Amniotic epithelial cell (primary cell): ENCODE data around the gene HOXD10.

Experiments used
- DNase-seq: peaks from one replicate; pipeline ENCODE4 v3.0.0-alpha.2; 2010; ENCODE audit warnings: low read depth

The HOXD10 gene

DNA sequence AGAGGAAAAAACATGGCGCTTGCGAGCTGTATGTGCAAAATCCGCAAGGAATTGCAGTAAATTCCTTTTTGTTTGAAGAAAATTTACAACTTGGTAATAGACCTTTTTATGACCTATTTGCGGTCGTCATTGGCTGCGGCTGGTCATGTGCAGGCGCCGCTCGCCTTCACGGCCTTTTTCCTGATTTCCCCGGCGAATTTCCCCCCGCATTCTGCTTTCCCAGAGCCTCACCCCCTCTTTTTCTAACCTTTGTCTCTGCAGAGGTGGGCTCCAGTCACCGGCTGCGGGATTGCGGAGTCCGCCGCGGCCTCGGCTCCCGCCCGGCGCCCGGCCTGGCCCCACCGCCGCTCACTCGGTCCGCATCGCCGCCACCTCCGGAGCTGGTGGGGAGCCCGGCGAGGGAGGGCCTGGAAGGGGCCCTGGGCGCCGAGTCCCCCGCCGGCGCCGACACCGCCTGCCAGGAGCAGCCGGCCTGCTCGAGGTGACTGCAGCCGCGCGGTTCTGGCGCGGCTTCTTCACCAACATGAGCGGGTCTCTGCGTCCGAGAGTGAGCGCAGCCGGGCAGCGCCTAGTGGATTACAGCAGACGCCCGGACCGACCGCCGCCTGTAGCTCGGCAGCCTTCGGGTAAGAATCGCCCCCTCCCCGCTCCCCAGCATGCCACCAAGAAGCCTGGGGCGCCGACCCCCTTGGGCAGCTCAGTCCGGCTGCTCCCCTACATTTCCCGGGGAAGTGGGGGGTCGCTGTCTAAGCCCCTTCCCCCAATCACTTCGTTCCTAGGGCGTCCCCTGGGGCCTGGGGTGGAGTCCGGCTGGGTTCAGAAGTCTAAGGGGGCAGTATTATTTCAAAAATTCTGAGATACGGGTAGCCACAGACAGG is 20.0 kb downstream of the HOXD10 start:
- DNase-seq: peak; percentile 51

DNA sequence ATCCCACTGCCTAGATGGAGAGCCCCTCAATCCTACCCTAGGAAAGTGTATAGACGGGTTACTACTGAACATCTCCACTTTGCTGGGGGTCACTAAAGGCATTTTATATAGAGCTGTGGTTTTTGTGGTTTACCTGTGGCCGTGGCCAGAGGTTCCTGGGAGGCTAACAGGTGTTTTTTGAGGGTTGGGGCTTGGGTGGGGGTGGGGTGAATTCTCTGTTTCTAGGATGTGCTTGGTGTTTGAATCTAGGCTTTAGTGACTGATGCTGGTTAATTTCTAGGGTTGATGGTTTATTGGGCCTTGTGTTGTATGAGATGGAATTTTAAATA is 20.6 kb downstream of the HOXD10 start:
- DNase-seq: no peak

DNA sequence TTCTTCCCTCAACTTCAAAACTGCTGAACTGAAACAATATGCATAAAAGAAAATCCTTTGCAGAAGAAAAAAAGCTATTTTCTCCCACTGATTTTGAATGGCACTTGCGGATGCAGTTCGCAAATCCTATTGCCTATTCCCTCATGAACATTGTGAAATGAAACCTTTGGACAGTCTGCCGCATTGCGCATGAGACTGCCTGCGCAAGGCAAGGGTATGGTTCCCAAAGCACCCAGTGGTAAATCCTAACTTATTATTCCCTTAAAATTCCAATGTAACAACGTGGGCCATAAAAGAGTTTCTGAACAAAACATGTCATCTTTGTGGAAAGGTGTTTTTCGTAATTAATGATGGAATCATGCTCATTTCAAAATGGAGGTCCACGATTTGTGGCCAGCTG is 21.3 kb downstream of the HOXD10 start:
- DNase-seq: no peak

DNA sequence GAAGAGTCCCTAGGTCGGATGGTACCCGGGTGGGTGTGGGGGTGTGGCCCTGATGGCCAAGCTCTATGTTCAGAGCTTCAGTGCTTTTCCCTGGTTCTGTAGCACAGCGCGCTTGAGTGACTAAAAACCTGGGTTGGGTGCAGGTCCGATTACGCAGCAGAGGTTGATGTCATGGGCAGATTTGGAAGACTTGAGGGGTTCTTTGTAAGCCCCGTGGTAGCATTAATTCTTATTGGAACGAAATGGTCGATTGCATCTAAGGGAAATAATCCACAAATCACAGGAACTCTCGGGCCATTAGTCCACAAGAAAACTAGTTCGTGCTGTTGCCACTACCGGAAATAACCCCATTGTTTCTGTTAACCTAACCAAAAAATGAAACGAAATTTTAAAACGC is 21.9 kb downstream of the HOXD10 start:
- DNase-seq: no peak

GRCh38 chr2:176138923-176139660 is 22.5 kb downstream of the HOXD10 start:
- DNase-seq: no peak

DNA sequence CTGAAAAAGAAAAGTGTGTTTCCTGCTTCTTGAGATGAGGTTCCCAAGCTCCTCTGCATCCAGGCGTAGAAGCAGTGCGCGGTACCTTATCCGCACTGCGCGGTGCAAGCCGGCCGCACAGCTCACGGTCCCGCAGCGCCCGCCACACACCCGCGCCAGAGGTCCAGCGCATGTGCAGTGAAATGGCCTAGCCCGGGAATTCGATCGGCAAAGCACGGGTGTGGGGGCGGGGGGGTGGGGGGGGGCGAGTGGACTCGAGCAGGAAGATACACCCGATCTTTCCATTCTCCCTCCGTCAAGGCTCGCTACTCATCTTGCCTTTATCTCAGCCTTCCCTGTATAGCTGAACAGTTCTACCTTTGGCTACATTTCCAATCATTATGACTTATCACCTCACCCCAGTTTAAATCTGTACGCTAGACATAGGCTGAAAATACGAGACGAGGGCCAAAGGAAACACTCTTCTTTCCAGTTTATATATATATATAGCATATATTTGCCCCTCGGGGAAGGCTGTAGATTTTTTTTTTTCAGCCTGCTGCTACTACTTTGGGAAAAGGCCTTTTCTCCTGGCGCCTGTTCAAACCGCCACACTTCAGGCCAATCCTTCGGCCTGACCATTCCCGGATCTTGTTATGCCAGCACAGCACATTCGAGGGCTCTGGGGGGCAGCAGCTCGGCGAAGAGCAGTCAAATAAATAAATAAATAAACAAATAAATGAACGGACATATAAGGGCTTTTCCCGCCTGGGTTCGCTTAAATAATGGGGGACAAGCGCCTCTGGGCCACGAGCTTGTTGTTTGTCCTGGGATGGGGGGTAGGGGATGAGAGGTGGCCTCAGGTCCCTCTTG is 23.3 kb downstream of the HOXD10 start:
- no peak for DNase-seq

DNA sequence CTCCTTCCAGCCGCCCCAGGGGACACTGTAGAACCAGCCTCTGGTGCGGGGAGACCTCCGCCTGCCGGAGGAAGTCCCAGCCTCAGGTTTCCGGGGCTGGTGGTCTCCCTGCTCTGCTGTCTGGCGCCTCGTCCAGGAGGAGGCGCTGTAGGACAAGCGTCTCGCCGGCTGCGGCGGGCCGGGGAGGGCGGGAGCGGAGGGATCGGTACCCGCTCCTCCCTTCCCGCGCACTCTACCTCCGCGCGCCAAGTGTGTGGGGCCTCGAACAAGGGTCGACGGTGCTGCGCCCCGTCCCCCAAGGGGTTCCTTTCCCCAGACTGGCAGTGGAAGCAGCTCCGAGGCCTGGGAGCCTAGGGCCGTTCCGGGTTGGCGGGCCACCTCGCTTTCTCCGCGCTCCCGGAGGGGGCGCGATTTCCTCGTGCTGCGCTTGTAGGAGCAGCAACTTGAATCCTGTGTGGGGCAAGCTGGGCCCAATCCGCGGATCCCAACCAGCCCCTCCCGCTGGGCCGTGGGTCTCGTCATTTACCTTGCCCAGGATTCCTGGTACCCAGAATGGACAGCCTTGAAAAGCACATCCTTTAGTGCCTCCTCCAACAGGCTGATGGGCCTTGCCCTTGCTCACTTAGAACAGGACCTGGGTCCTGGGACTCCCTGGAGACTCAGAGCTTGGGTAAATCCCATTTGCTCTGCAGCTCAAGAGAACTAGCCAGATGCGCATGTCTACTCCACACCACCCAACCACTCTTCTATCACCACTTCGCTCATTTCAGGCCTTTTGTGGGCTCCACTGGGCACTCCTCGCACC is 24.1 kb downstream of the HOXD10 start:
- peak; percentile 49 for DNase-seq

- no peak for DNase-seq
Observed at GRCh38 chr2:176142281-176142680, 25.7 kb downstream of the HOXD10 start.

DNA sequence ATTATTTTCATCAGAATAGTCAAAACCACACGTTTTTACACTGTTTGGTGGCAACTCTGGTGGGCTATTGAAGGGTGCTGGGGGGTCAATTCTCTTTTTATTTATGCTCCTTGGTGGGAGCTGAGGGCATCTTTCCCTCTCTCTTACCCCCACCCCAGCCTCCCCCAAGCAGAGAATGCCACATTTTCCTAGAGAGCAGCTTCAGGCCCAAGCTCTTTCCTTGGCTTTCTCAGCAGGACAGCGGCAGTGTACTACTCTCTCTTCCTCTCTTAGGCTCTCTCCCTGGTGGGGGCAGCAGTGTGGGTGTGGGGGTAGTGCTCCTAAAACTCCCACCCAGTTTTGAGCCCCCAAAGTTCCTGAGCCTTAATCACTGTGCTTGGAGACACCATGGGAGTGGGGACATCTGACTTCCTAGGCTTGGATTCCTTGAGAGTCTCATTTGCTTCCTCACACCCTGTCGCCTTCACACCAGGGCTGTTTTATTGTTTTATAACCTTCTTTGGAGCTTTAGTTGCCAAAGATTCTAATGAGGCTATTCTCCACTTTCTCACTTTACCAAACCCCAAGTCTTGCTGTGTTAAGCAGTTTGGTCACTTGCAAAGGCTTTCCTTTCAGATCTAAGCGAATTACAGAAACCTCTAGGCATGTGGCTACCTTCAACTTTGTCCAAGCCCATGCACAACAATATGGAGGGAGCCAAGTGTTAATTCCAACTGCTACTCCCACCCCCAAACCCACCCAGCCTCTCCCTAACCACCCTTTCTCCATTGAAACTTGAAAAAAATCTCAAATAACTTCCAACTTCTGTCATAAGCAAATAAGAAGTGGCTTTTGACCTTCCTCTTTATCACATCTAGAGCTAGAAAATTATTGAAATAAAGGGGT is 28.7 kb downstream of the HOXD10 start:
- DNase-seq: no peak

DNA sequence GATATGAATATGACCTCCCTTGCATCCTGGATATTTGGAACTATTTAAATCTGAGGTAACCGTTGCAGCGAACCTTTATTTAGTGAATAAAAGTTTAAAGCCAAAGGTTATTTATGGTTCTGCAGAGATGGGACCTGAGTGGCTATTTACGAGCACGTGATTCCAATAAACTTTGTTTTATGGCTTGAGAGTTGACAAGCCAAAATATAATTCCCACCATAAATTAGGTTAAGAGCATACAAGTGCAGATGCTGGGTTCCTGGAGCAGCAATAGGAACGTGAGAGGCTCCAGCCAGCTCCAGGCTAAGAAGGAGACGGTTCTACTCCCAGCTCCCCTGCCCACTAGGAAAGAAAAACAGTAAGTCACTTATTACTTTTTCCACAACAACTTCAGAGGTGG is 29.5 kb downstream of the HOXD10 start:
- no peak for DNase-seq

DNA sequence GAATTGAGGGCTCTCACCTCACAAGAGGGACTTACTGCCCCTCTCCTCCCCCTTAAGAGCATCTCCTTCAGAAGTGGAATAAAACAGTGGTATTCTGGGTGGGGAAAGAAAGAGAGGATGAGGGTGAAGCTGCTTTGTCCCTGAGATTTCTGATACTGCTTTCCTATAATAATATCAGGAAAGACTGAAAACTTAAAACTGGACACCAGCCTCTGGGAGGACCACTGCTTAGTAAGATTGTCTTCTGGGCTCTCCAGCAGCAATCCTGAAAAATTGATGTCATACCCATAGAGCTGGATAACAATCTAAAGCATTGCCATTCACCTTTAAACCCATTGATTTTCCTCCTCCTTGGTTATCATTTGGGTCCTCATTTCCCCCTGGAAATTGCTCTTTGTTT is 30.1 kb downstream of the HOXD10 start:
- no peak for DNase-seq

- DNase-seq: no peak
Observed at GRCh38 chr2:176147210-176147799, 30.7 kb downstream of the HOXD10 start.

GRCh38 chr2:176147800-176148496 is 31.4 kb downstream of the HOXD10 start:
- no peak for DNase-seq

DNA sequence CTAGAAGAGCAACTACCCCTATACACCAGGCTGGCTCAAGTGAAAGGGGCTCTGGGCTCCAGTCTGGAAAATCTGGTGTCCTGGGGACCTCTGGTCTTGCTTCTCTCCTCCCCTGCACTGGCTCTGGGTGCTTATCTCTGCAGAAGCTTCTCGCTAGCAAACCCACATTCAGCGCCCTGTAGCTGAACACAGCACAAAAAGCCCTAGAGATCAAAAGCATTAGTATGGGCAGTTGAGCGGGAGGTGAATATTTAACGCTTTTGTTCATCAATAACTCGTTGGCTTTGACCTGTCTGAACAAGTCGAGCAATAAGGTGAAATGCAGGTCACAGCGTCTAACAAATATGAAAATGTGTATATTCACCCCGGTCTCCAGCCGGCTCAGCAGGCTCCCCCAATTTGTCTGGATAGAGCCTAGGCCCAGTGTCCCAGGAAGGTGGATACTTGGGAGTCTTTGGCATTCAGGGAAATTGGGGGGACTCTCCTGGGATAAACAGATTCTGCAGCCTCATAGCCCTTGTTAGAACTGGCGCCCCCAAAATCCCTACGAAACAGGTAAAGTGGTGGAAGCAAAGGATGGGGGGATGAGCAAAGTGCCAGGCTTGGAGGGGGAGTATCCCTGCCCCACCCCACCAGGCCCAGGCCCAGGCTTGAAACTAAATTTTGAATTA is 32.3 kb downstream of the HOXD10 start:
- DNase-seq: no peak

DNA sequence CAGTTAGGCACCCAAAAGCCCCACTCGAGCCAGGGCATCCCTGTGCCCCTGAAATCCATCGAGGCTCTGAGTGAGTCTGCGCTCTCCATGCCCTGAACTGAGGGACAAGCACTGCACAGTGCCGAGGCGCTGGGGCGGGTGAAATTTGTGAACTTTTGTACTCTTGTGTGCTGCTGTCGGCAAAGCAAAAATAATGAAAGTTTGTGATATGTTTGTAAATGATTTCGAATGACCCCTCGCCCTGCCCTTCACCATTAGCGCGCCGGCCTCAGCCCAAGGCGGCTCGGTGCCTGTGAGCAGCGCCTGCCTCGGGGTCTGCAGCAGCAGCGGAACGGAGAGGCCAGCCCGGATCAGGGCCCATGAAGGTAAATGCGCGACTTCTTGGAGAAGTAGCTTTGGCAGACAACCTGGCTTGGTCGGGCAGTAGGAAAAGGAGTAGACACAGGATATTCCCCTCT is 32.9 kb downstream of the HOXD10 start:
- no peak for DNase-seq

DNA sequence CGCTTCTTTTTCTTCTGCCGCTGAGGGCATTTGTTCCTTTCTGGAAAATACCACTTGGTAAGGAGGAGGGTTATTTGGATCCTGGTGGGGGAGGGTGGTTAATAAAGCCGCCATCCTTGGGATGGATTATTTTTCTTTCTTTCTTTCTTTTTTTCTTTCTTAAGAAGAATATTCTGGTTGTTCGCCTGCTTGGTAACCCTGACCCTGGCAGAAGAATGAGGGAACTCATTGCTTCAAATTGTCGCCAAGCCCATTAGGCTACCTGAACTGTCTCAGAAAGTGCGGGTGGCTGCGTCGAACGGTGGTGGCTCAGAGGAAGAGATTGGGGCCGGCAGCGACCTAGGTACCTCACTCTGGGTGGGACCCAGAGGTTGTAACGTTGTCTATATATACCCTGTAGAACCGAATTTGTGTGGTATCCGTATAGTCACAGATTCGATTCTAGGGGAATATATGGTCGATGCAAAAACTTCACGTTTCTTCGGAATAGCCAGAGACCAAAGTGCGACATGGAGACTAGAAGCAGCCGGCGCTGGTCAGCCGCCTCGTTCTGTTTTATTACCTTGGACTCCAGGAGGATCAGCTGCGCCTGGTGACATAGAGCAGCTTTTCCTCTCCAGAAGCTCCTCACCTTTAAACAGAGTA is 33.5 kb downstream of the HOXD10 start:
- DNase-seq: no peak

- DNase-seq: no peak
Observed at GRCh38 chr2:176150584-176151441, 34.2 kb downstream of the HOXD10 start.
